ENCODE measurements around the gene USP24.
"Not testable (repeated sequence)": the region's sequence is repeated elsewhere in the genome, so short reads cannot be mapped to it uniquely, and the experiment has no call there.

The USP24 gene

GRCh38 chr1:55196433-55197035 lies 18.6 kb downstream of the USP24 start:
- H3K36me3 ChIP-seq (replicated peaks; ENCODE audit: low read depth, low read length), result peaks cover 3% of the 10 kb centered on the region

GRCh38 chr1:55195521-55196233 lies 19.5 kb downstream of the USP24 start:
- Histone ChIP-seq H3K9me3 (ENCODE audit: insufficient read depth, low read length) (no peaks in the 10 kb centered on the region), H3K4me1 (ENCODE audit: low read length) (peaks cover 7% of the 10 kb centered on the region; the same call in 1 of the 2 replicates), H3K4me2 (ENCODE audit: low read length) (no peak overlapping the region), H3K27me3 (ENCODE audit: low read depth, low read length) (no peaks in the 10 kb centered on the region), H3K36me3 (replicated peaks; ENCODE audit: low read depth, low read length) (peaks cover 3% of the 10 kb centered on the region), H3K4me3 (ENCODE audit: low read length) (no peak overlapping the region), H4K20me1 (ENCODE audit: insufficient read depth, low read length) (peaks cover 24% of the 10 kb centered on the region), H3K9ac (ENCODE audit: low read length) (no peak overlapping the region), H3K27ac (ENCODE audit: low read length) (no peak overlapping the region), H2AFZ (ENCODE audit: low read depth, low read length) (no peak overlapping the region), H3K79me2 (ENCODE audit: low read length) (peaks cover 25% of the 10 kb centered on the region)
- TF ChIP-seq EZH2phosphoT487 (IDR thresholded peaks at IDR 0.05; ENCODE audit: low read depth) (no peak), CTCF (IDR thresholded peaks at IDR 0.05; ENCODE audit: low read depth, low read length) (no peak)

More at GRCh38 chr1:55196433-55197035, 18.6 kb downstream of the USP24 start:
- H3K4me3 ChIP-seq (ENCODE audit: low read length), result no peak overlapping the region
- no peak overlapping the region for H3K4me2 ChIP-seq (ENCODE audit: low read length)
- no peaks in the 10 kb centered on the region for H3K27me3 ChIP-seq (ENCODE audit: low read depth, low read length)
- TF ChIP-seq CTCF (IDR thresholded peaks at IDR 0.05; ENCODE audit: low read depth, low read length) (no peak), EZH2phosphoT487 (IDR thresholded peaks at IDR 0.05; ENCODE audit: low read depth) (no peak)
- H2AFZ ChIP-seq (ENCODE audit: low read depth, low read length), result no peak overlapping the region
- no peaks in the 10 kb centered on the region for H3K9me3 ChIP-seq (ENCODE audit: insufficient read depth, low read length)
- H3K4me1 ChIP-seq (ENCODE audit: low read length), result peaks cover 7% of the 10 kb centered on the region; the same call in 1 of the 2 replicates
- peaks cover 24% of the 10 kb centered on the region for H4K20me1 ChIP-seq (ENCODE audit: insufficient read depth, low read length)
- H3K79me2 ChIP-seq (ENCODE audit: low read length), result peaks cover 25% of the 10 kb centered on the region
- no peak overlapping the region for H3K9ac ChIP-seq (ENCODE audit: low read length)
- H3K27ac ChIP-seq (ENCODE audit: low read length), result no peak overlapping the region

DNA sequence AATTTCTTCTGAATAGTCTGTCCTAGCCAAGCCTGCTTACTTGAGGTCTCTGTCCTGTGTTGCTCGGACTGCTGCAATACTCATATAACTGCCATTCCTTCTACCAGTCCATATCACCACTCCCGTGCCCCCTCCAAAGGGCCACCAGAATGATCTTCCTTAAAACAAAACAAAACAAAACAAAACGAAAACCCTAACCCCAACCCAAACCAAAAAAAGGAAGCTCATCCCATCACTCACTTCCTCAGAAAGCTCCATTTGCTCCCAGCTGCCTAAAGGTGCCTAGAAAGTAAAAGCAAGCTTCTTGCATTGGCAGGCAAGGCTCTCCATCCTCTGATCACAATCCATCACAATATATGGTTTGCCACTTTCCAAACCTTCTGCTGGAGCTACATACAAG lies 20.3 kb downstream of the USP24 start:
- no peak overlapping the region for H3K9ac ChIP-seq (ENCODE audit: low read length)
- TF ChIP-seq EZH2phosphoT487 (IDR thresholded peaks at IDR 0.05; ENCODE audit: low read depth) (no peak), CTCF (IDR thresholded peaks at IDR 0.05; ENCODE audit: low read depth, low read length) (no peak)
- no peak overlapping the region for H3K4me3 ChIP-seq (ENCODE audit: low read length)
- no peaks in the 10 kb centered on the region for H3K27me3 ChIP-seq (ENCODE audit: low read depth, low read length)
- H2AFZ ChIP-seq (ENCODE audit: low read depth, low read length), result no peak overlapping the region
- H3K36me3 ChIP-seq (replicated peaks; ENCODE audit: low read depth, low read length), result peaks cover 3% of the 10 kb centered on the region
- H3K9me3 ChIP-seq (ENCODE audit: insufficient read depth, low read length), result no peaks in the 10 kb centered on the region
- H3K27ac ChIP-seq (ENCODE audit: low read length), result no peak overlapping the region
- H3K79me2 ChIP-seq (ENCODE audit: low read length), result peaks cover 25% of the 10 kb centered on the region
- H4K20me1 ChIP-seq (ENCODE audit: insufficient read depth, low read length), result peaks cover 27% of the 10 kb centered on the region
- no peak overlapping the region for H3K4me2 ChIP-seq (ENCODE audit: low read length)
- H3K4me1 ChIP-seq (ENCODE audit: low read length), result peaks cover 7% of the 10 kb centered on the region; the same call in 1 of the 2 replicates

- Histone ChIP-seq H3K9me3 (ENCODE audit: insufficient read depth, low read length) (no peaks in the 10 kb centered on the region), H4K20me1 (ENCODE audit: insufficient read depth, low read length) (peaks cover 27% of the 10 kb centered on the region), H2AFZ (ENCODE audit: low read depth, low read length) (no peak overlapping the region), H3K4me1 (ENCODE audit: low read length) (peaks cover 7% of the 10 kb centered on the region; the same call in 1 of the 2 replicates), H3K27ac (ENCODE audit: low read length) (no peak overlapping the region), H3K4me3 (ENCODE audit: low read length) (no peak overlapping the region), H3K36me3 (replicated peaks; ENCODE audit: low read depth, low read length) (no peaks in the 10 kb centered on the region), H3K27me3 (ENCODE audit: low read depth, low read length) (no peaks in the 10 kb centered on the region), H3K79me2 (ENCODE audit: low read length) (peaks cover 36% of the 10 kb centered on the region), H3K9ac (ENCODE audit: low read length) (no peak overlapping the region), H3K4me2 (ENCODE audit: low read length) (no peak overlapping the region)
- TF ChIP-seq EZH2phosphoT487 (IDR thresholded peaks at IDR 0.05; ENCODE audit: low read depth) (no peak), CTCF (IDR thresholded peaks at IDR 0.05; ENCODE audit: low read depth, low read length) (no peak)
Observed at GRCh38 chr1:55192093-55192492, 23.1 kb downstream of the USP24 start.

DNA sequence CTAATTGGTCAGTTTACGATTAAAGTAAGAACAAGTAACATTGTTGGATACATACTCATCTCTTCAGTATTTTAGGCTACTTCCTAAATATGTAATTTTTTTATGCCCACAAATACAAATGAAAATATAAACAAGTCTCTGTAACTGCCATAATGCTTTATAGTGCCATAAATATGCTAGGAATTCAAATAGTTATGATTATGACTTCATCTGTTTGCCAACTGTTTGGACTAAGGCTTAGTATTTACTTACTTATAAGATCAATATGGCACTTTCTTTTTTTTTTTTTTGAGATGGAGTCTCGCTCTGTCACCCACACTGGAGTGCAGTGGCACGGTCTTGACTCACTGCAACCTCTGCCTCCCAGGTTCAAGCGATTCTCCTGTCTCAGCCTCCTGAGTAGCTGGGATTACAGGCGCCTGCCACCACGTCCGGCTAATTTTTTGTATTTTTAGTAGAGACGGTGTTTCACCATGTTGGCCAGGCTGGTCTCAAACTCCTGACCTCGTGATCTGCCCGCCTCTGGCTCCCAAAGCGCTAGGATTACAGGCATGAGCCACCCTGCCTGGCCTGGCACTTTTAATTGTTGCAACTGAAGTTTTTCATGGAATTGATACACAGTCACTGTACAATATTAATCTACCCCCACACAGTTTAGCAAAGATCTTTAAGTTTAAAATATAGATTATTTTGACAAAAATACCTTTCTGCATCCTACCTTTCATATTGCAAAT lies 23.8 kb downstream of the USP24 start:
- H3K4me1 ChIP-seq (ENCODE audit: low read length); H3K9ac ChIP-seq (ENCODE audit: low read length); H3K9me3 ChIP-seq (ENCODE audit: insufficient read depth, low read length); H3K4me3 ChIP-seq (ENCODE audit: low read length); H3K27me3 ChIP-seq (ENCODE audit: low read depth, low read length); H3K36me3 ChIP-seq (replicated peaks; ENCODE audit: low read depth, low read length); H2AFZ ChIP-seq (ENCODE audit: low read depth, low read length); H3K27ac ChIP-seq (ENCODE audit: low read length); H3K4me2 ChIP-seq (ENCODE audit: low read length): not testable (repeated sequence)
- Histone ChIP-seq H3K79me2 (ENCODE audit: low read length) (peaks cover 40% of the 10 kb centered on the region), H4K20me1 (ENCODE audit: insufficient read depth, low read length) (peaks cover 27% of the 10 kb centered on the region)
